Transverse colon (tissue), 3 donors: Measurements from ENCODE around the gene KAZN.

Experiments used
- EP300 ChIP-seq: sonication (generic); formaldehyde crosslinking; IDR thresholded peaks from one replicate; pipeline ENCODE4 v1.6.1; 2017; ENCODE audit warnings: antibody characterized with exemption, low read depth
- POLR2A ChIP-seq: fragments of 450-650 bp; IDR thresholded peaks from one replicate; pipeline ENCODE4 v1.6.1; 2016; ENCODE audit warnings: antibody characterized with exemption, mild to moderate bottlenecking, moderate library complexity
- TF ChIP-seq, protein P1 (sequence below), 5 experiments: fragments of 200-600 bp in 3 of 5; fragments of 450-650 bp in 2 of 5; sonication (generic) in 3 of 5; IDR thresholded peaks; 1 replicate in 2 of 5; 2 replicates in 3 of 5; pipeline ENCODE4 v1.5.1; 2016 to 2017; ENCODE audit warnings: antibody characterized with exemption in 5 of 5, inconsistent platforms in 3 of 5, mild to moderate bottlenecking in 2 of 5, moderate library complexity in 1 of 5

DNA sequence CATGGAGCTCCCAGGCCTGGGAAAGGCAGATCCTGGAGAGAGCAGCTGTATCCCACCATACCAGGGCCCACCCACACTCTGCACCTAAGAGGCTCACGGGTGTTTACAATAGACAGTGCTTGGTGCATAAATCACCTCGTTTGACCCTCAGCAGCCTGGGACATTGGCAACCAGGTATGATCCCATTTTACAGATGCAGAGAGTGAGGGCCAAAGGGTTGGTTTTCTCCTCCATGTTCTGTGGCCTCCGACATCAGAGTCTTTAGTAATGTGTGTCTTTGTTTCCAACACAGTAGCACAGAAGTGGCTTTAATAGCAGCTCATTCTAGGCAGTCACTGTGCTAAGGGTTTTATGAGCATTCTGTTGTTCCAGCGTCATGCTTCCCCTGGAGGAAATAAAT lies 176.5 kb downstream of the KAZN start:
- TF ChIP-seq EP300 (no peak), POLR2A (no peak)
- TF ChIP-seq, protein P1, sequence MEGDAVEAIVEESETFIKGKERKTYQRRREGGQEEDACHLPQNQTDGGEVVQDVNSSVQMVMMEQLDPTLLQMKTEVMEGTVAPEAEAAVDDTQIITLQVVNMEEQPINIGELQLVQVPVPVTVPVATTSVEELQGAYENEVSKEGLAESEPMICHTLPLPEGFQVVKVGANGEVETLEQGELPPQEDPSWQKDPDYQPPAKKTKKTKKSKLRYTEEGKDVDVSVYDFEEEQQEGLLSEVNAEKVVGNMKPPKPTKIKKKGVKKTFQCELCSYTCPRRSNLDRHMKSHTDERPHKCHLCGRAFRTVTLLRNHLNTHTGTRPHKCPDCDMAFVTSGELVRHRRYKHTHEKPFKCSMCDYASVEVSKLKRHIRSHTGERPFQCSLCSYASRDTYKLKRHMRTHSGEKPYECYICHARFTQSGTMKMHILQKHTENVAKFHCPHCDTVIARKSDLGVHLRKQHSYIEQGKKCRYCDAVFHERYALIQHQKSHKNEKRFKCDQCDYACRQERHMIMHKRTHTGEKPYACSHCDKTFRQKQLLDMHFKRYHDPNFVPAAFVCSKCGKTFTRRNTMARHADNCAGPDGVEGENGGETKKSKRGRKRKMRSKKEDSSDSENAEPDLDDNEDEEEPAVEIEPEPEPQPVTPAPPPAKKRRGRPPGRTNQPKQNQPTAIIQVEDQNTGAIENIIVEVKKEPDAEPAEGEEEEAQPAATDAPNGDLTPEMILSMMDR (IDR thresholded peaks at IDR 0.05) = no peak
